ENCODE data around the gene CDK10.
"Not testable (repeated sequence)": the region's sequence is repeated elsewhere in the genome, so short reads cannot be mapped to it uniquely, and the experiment has no call there.

The CDK10 gene, protein sequence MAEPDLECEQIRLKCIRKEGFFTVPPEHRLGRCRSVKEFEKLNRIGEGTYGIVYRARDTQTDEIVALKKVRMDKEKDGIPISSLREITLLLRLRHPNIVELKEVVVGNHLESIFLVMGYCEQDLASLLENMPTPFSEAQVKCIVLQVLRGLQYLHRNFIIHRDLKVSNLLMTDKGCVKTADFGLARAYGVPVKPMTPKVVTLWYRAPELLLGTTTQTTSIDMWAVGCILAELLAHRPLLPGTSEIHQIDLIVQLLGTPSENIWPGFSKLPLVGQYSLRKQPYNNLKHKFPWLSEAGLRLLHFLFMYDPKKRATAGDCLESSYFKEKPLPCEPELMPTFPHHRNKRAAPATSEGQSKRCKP

GRCh38 chr16:89686520-89687091 is at the start of gene CDK10:
CDK10 (plus strand) TSS chr16:89686689; CDS start chr16:89686711, 22 bp downstream.
- peak; percentile 83 for DNase-seq (ENCODE audit: low read depth in 2 of 2)

DNA sequence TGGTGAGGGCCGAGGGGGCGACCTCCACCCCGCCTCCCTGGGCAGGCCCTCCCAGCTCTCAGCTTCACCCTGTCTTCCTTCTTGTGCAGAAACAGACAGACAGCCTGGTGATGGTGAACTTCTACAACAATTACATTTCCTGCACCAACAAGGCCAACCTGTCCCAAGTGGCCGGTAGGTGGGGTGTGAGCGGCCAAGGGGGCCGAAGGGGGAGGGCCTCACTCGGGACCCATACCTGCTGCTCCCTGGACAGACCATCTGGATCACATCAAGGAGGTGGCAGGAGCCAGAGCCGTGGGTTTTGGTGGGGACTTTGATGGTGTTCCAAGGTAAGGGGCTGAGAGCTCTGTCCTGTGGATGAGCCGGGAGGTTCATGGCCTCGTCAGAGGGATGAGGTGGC is 49.1 kb upstream of the CDK10 start:
- DNase-seq (ENCODE audit: low read depth in 2 of 2), result no peak

DNA sequence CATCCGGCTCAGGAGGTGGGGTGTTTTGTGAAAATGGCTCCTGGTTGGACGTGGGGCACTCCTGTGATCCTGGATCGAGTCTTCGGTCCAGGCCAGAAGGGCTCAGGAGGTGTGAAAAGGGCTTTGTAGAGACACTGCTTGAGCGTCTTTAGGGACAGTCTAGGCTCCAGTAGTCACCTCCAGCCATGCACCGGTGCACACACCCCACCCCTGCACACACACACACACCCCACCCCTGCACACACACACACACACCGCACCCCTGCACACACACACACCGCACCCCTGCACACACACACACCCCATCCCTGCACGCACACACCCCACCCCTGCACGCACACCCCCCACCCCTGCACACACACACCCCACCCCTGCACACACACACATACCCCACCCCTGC is 48.0 kb upstream of the CDK10 start:
- no peak for DNase-seq (ENCODE audit: low read depth in 2 of 2)

DNA sequence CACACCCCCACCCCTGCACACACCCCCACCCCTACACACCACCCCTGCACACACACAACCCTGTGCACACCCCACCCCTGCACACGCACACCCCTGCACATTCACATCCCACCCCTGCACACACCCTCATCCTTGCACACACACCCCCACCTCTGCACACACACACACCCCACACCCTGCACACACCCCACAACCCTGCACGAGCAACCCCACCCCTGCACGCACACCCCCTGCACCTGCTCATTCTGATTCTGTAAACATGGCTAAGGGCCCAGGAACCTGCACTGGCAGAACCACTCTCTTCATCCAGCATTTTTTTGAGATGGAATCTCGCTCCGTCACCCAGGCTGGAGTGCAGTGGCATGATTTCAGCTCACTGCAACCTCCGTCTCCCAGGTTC is 47.1 kb upstream of the CDK10 start:
- no peak for DNase-seq (ENCODE audit: low read depth in 2 of 2)

DNA sequence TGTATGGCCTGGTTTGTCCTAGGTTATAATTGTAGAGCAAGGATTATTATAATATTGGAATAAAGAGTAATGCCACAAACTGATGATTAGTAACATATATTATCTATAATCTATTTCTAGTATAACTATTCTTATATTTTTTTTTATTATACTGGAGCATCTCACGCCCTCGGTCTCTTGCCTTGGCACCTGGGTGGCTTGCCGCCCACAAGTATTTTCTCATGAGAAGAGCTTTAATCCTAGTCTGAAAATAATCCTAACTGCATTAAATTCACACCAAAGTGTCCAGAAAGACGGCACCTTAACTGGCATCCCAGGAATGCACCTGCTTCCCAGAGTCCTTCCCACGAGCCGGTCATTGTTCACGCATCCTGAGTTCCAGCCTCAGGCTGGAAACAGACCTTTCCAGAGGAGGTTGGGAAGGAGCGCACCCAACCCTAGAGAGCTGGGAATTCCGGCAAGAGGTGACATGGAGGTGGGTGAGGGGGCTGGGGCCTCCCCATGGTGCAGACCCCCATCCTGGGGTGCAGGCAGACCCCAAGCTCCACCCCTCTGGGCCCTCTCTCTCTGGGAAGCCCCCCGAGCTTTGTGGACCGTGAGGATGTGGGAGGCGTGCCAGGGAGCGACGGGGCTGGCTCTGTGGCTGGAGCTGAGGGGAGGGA is 44.9 kb upstream of the CDK10 start:
- DNase-seq (ENCODE audit: low read depth in 2 of 2), result no peak

- no peak for DNase-seq (ENCODE audit: low read depth in 2 of 2)
Observed at GRCh38 chr16:89642574-89642973, 43.9 kb upstream of the CDK10 start.

GRCh38 chr16:89643769-89644300 is 42.7 kb upstream of the CDK10 start:
- no peak for DNase-seq (ENCODE audit: low read depth in 2 of 2)

DNA sequence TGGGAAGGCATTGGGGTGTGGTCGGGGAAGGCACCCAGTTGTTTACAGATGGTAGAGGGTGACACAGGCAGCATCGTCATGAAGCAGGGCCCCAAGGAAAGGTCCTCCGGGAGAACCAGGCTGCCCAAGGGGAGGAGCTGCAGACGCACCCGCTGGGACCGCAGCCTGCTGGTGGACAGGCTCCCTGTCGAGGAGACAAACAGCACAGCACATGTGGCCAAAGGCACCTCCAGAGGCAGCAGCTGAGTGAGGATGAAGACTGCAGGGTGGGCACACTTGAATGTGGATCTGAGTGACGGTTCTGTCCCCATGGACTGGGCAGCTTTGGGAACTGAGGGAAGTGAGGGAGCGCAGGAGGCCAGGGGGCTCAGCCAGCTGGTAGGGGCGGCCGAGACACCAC is 41.4 kb upstream of the CDK10 start:
- no peak for DNase-seq (ENCODE audit: low read depth in 2 of 2)

GRCh38 chr16:89646270-89646669 is 40.2 kb upstream of the CDK10 start:
- no peak for DNase-seq (ENCODE audit: low read depth in 2 of 2)

DNA sequence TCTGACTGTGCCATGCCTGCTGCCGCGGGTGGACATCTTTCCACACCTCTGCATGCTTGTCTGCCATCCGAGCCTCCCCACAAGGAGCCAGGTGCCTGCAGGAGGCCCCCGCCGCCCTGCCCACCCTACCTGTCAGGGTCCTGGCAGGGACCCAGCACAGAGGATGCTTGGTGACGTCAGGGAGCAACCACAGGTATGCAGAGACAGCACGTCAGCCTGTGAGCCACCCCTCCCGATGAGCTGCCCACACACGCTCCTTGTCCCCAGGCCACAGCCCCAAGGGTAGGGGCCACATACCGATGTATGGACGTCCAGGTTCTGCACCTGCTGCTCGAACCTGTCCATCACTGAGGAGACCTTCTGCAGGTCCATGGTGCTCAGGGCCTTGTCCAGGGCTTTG is 39.6 kb upstream of the CDK10 start:
- no peak for DNase-seq (ENCODE audit: low read depth in 2 of 2)

DNA sequence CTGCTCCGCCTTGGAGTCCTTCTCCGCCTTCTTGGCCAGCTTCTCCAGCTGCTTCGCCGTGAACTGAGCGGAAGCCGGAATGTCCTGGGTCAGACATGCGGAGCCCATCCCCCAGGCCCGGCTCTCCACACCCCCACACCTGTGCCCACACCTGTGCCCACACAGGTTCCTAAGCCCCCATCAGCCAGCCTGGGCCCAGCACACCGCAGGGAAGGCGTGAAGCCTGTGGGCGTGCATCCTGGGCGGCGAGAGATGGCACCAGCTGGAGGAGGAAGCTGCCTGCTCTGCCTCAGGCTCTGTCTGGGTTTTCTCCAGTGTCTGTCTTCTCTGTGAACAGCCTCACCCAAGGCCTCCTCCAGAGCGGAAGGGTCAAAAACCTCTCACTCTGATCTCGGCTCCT is 34.9 kb upstream of the CDK10 start:
- DNase-seq (ENCODE audit: low read depth in 2 of 2), result no peak

GRCh38 chr16:89653656-89654295 is 32.7 kb upstream of the CDK10 start:
- no peak for DNase-seq (ENCODE audit: low read depth in 2 of 2)

- DNase-seq (ENCODE audit: low read depth in 2 of 2), result no peak
Observed at GRCh38 chr16:89655062-89655643, 31.3 kb upstream of the CDK10 start.

DNA sequence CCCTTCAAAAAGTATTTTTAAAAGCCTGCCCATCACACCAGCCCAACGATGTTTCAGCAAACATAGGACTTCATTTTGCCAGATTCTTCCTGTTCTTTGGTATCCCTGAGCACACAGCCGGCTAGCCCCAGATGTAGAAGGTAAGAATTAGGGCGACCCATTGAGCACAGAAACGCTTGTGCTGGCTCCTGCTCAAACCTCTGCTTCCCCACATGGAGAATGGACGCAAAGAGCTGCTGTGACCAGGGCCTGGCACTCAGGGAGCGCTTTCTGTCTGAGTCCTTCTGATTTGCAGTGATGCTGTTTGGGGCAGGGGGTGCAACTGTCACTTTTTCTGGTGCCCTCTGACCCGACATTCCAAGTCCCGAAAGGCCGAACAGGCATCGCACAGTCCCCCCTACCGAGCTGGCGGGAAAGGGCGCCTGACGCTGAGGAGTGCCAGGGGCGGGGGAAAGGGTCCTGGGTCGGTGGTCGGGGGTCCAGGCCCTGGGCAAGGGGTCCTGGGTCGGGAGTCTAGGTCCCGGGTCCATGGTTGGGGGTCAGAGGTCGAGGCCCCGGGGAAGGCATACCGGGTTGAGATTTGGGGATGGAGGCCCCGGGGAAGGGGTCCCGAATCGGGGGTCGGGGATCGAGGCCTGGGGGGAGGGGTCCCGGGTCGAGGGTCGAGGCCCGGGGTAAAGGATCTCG is 29.9 kb upstream of the CDK10 start:
- DNase-seq (ENCODE audit: low read depth in 2 of 2), result no peak

DNA sequence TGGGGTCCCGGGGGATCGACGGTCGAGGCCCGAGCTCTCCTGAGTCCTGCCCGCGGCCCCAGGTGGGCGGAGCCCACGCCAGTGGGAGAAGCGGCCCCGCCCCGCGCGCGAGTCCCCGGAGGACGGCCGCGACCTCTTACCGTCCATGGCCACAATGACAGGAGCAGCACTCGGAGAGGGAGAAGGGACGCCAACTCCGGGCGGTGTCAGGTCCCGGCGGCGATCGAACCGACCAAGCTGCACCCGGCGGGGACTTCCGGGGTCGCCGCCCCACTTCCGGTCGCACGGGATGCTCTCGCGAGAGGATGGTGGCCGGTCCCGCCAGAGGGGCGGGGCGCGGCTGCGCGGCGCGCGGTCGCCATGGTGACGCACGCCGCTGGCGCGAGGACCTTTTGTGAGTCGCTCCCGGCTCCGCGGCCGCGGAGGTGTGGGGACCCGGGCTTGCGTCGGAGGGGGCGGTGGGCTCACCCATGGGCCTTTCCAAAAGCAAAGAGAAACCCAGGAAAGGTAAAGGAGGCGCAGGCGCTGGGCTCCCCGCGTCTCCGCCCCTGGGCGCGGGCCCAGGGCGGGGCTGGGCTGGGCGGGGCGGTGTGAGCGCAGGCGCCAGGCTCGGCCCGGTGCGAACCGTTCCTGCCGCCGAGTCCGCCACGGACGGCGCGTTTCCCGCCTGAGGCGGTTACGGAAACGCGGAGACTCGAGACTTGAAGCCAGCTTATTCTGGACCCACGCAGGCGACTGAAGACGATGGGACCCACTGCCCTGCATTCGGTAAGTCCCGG is 28.9 kb upstream of the CDK10 start, which contains the start of the genes CHMP1A and SPATA33:
TSS of gene CHMP1A (minus strand) at position 267 of the 779 bp plus-strand sequence. CDS start at position 147, 120 bp downstream.
TSS of gene SPATA33 (plus strand) at position 395 of the 779 bp plus-strand sequence. CDS start at position 471, 76 bp downstream.
- DNase-seq (ENCODE audit: low read depth in 2 of 2), result peak; percentile 80 to 84

- DNase-seq (ENCODE audit: low read depth in 2 of 2), result no peak
Observed at GRCh38 chr16:89658221-89658879, 28.1 kb upstream of the CDK10 start.

DNA sequence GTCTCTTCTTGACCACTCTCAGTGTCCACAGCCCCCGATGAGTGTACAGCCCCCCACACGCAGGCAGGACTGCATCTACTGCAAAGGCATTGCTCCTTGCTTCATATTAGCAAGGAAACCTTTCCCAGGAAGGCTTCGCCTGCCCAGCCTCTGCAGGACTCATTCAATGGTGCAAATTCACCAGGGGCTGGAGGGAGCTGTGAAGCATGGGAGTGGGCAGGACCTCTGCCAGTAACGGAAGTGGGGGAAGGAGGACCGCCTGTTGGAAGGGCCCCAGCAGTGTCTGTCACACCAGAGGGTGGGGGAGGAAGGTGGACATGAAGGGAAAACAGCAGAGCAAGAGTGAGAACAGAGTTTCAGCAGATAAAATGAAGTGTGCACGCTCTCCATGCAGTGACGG is 26.3 kb upstream of the CDK10 start:
- no peak for DNase-seq (ENCODE audit: low read depth in 2 of 2)

DNA sequence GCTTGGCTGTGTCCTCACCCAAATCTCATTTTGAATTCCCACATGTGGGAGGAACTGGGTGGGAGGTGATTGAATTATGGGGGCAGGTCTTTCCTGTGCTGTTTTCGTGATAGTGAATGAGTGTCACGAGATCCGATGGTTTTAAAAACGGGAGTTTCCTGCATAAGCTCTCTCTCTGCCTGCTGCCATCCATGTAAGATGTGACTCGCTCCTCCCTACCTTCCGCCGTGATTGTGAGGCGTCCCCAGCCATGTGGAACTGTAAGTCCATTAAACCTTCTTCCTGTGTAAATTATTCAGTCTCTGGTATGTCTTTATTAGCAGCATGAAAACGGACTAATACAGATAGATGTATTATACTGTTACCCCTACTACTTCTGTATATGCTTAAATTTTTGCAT is 25.3 kb upstream of the CDK10 start:
- DNase-seq (ENCODE audit: low read depth in 2 of 2), result no peak

- DNase-seq (ENCODE audit: low read depth in 2 of 2), result not testable (repeated sequence)
Observed at GRCh38 chr16:89664238-89664637, 22.3 kb upstream of the CDK10 start.

GRCh38 chr16:89667000-89667399 is 19.5 kb upstream of the CDK10 start:
- not testable (repeated sequence) for DNase-seq (ENCODE audit: low read depth in 2 of 2)
